GM04504 (cell line): ENCODE results near the gene IPO11.
A peak's percentile ranks its signal among the peaks of the same experiment; 100 is the strongest.

Experiments
- DNase-seq: peaks from one replicate; pipeline ENCODE4 v3.0.0-alpha.2; 2012; ENCODE audit warnings: low read depth

The IPO11 gene

DNA sequence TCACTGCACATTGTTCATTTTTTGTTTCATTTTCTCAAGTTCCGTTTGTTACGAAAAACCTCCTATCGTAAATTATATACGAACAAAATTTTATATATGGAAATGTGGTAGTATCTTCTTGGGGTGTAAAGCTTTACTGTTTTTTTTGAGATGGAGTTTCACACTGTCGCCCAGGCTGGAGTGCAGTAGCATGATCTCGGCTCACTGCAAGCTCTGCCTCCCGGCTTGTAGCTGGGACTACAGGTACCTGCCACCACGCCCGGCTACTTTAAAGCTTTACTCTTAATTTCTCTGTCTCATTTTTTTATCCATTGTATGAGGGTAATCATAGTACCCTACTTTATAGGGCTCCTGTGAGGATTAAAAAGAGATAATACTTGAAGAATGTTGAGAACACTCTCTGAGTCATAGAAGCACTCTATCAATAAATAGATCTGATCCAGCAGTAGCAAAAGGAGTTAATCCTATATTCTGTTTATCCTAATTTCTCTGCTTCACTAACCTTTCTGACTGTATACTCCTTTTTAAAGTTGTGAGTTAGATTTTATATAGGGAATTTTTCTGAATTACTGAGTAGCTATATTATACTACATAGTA, 160.5 kb downstream of the IPO11 start:
- DNase-seq: no peak

DNA sequence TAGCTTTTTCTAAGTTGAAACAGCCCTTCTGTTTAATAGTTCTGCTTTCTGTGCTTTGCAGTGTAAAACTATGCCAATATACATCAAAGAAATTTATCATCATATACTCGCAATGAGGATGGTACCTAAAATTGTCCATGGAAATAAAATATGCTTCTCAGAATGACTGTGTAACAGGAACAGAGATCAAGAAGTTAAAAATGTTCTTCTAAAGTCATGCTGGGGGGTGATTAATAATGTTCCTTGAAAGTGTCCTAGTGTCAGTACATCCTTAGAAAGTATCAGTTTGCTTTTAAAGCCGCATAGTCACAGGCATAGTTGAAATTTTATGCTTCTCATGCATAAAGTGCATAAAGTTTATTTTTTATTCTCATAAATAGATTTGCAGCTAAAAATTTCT, 162.0 kb downstream of the IPO11 start:
- no peak for DNase-seq

- no peak for DNase-seq
Observed at GRCh38 chr5:62575066-62575465, 162.5 kb downstream of the IPO11 start.

- DNase-seq: no peak
Observed at GRCh38 chr5:62575489-62575888, 162.9 kb downstream of the IPO11 start.

GRCh38 chr5:62576570-62577170, 164.1 kb downstream of the IPO11 start:
- no peak for DNase-seq

DNA sequence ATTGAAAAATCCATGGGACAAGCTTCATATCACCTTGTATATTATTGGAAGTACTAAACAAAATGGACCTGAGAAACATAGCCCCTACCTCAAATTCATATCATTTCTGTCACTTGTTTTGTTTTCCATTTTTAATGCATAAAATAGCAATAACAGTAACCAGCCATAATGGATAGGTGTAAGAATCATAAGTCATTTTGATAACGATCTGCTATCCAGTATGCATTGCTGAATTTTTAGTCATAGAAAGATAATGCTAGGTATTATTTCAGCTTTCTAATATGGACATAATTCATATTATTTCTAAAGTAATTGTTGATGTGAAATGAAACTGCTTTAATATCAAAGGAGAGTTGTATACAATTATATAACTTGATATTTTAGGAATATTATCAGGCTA, 164.9 kb downstream of the IPO11 start:
- DNase-seq: no peak

DNA sequence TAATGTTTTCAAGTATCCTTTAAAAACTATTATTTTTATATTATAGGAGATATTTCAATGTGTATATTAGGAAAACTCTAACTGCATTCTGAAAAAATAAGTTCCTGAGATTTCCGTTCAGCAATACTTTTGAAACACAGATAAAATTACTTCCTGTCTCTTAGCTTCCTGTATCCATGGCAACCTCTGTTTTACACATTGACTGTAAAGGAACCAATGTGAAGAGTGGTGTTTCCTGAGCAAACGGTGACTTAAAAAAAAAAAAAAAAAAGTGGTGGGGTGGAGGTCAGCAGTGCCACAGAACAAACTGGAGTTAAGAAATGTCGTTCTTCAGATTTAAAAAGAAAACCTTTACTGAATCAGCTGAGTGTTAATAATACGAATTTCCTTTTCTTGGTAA, 166.0 kb downstream of the IPO11 start, which contains the start of gene LRRC70:
Gene LRRC70 (plus strand): TSS at position 280 of the 400 bp plus-strand sequence. CDS start 620 bp downstream, outside the sequence.
- no peak for DNase-seq

DNA sequence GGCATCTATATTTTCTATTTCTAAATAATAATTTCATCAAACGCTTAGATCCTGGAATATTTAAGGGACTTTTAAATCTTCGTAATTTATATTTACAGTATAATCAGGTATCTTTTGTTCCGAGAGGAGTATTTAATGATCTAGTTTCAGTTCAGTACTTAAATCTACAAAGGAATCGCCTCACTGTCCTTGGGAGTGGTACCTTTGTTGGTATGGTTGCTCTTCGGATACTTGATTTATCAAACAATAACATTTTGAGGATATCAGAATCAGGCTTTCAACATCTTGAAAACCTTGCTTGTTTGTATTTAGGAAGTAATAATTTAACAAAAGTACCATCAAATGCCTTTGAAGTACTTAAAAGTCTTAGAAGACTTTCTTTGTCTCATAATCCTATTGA, 167.2 kb downstream of the IPO11 start:
- no peak for DNase-seq

GRCh38 chr5:62581836-62582597, 169.5 kb downstream of the IPO11 start:
- DNase-seq: no peak

- no peak for DNase-seq
Observed at GRCh38 chr5:62584391-62584790, 171.8 kb downstream of the IPO11 start.

DNA sequence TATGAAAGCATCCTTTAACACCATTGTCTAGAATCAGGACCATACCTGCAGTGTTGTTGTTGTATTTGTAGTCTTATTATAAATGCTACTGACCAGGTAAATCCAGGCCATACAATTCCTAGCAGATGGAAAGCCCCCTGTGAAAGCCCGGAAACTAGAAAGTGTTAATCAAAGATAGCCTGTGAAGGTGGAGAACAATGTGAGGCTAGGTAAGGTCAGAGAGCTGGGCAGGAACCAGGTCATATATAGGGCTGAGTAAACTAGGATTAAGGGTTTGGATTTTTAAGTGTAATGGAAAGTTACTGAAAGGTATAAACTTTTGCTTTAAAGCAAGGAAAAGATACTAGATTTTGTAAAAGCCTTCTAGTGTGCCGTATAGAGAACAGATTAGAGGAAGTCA, 172.7 kb downstream of the IPO11 start:
- no peak for DNase-seq

DNA sequence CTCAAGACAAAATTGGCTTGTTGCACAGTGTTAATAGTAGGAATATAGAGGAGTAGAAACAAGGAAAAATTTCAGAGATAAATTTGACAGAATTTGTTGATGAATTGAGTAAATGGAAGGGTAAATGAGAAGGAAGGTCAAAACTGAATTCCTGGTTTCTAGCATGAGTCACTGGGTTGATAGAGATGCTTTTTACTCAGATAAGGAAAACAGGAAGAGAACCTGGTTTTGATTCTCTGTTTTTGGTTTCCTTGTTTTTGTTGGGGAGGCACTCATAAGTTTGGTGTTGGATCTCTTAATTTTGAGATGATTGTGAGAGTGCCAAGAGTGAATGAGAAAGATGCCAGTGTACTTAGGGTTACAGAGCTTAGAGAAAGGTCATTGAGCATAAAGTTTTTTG, 173.2 kb downstream of the IPO11 start:
- no peak for DNase-seq

- no peak for DNase-seq
Observed at GRCh38 chr5:62587737-62588136, 175.2 kb downstream of the IPO11 start.

- DNase-seq: no peak
Observed at GRCh38 chr5:62588668-62589067, 176.1 kb downstream of the IPO11 start.

- no peak for DNase-seq
Observed at GRCh38 chr5:62589504-62589903, 176.9 kb downstream of the IPO11 start.

GRCh38 chr5:62590387-62590786, 177.8 kb downstream of the IPO11 start:
- no peak for DNase-seq

DNA sequence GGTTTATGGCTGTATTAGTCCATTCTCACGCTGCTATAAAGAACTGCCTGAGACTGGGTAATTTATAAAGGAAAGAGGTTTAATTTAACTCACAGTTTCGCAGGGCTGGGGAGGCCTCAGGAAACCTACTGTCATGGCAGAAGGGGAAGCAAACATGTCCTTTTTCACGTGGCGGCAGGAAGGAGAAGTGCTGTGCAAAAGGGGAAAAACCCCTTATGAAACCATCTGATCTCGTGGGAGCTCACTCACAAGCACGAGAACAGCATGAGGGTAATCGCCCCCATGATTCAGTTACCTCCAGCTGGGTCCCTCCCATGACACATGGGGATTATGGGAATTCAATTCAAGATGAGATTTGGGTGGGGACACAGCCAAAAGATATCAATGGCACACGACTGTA, 180.0 kb downstream of the IPO11 start:
- no peak for DNase-seq

DNA sequence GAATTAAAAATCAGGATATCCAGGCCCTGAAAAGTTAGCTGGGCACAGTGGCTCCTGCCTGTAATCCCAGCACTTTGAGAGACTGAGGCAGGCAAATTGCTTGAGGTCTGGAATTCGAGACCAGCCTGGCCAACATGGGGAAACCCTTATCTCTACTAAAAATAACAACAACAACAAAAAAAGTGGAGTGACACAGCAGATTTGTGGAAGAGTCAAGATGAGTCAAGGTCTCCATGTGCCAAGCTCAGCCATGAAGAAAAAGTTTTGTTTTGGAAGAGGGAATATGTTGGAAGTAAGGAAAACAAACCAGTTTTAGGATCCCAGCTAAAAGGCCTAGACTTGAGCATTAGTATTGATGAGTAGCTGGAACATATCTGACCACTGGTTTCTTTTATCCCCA, 180.8 kb downstream of the IPO11 start:
- peak; percentile 11 for DNase-seq

DNA sequence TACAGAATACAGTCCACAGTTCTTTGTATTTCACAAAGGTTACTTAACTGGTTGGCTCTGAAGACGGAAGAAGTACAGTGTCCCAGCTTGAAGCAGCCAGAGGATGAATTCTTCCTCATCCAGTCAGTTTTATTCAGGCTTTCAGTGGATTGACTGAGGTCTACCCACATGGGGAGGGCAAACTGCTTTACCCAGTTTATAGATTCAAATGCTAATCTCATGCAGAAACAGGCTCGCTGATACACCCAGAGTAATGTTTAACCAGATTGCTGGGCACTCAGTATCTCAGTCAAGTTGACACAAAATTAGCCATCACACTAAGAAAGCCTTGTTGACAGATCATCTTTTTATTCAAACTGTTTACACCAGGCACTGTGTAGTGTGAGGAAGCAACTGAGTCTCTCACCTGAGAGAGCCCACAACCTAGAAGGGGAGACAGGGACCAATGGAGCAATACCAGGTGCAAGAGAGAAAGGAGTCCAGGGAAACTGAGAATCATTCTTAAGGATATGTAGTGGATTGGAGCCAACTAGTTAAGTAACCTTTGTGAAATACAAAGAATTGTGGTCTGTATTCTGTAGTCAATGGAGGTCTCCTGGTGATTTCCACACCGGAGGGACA, 181.9 kb downstream of the IPO11 start:
- DNase-seq: no peak

GRCh38 chr5:62596096-62596495, 183.5 kb downstream of the IPO11 start:
- DNase-seq: peak; percentile 14

GRCh38 chr5:62596691-62597090, 184.1 kb downstream of the IPO11 start:
- DNase-seq: no peak

DNA sequence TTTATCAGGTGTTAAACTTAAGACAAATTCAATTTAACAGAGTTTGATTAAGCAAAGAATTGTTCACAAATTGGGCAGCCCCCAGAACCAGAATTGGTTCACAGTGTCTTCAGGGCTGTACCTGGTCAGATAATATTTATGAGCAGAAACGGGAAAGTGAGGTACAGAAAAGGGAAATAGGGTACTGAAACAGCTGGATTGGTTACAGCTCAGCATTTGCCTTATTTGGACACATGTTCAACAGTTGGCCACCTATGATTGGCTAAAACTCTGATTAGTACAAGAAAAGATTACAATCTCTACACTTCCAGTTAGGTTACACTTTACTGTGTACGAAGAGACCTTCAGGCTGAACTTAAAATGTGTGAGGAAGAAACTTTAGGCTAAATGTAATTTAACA, 184.8 kb downstream of the IPO11 start:
- DNase-seq: no peak
